GM12891 (cell line): ENCODE data around the gene ADPGK.

Experiments used
- DNase-seq: peaks from one replicate; pipeline ENCODE4 v3.0.0; 2011; ENCODE audit warnings: low spot score; ENCODE audit not compliant: insufficient read length
- FAIRE-seq: peaks from 2 replicates; lab custom pipeline; 2011; peaks lifted over from hg19 to GRCh38; lab: Jason Lieb, UNC
- PAX5 ChIP-seq: IDR thresholded peaks from 2 replicates; pipeline ENCODE4 v1.6.1; 2011; ENCODE audit warnings: low read length, moderate library complexity, mild to moderate bottlenecking; ENCODE audit not compliant: insufficient read depth, severe bottlenecking
- POLR2A ChIP-seq: IDR thresholded peaks from 2 replicates; pipeline ENCODE4 v1.6.1; 2011; ENCODE audit warnings: low read depth, low read length, control low read depth
- POLR2AphosphoS5 ChIP-seq: IDR thresholded peaks from 2 replicates; pipeline ENCODE4 v1.6.1; 2011; ENCODE audit warnings: low read depth, low read length, control low read depth
- POU2F2 ChIP-seq: IDR thresholded peaks from 2 replicates; pipeline ENCODE4 v1.6.1; 2011; ENCODE audit warnings: low read depth, mild to moderate bottlenecking, control low read depth, low read length, moderate library complexity
- SPI1 ChIP-seq: IDR thresholded peaks from 2 replicates; pipeline ENCODE4 v1.6.1; 2011; ENCODE audit warnings: low read depth, low read length, control low read depth
- TAF1 ChIP-seq: IDR thresholded peaks from 2 replicates; pipeline ENCODE4 v1.6.1; 2011; ENCODE audit warnings: low read depth, low read length, control low read depth

The ADPGK gene

GRCh38 chr15:72790302-72790910 lies 6.8 kb upstream of the ADPGK start:
- no peak for FAIRE-seq
- no peak for TF ChIP-seq POU2F2
- no peak for TF ChIP-seq POLR2AphosphoS5
- no peak for TF ChIP-seq TAF1
- TF ChIP-seq SPI1 = no peak
- DNase-seq = no peak

DNA sequence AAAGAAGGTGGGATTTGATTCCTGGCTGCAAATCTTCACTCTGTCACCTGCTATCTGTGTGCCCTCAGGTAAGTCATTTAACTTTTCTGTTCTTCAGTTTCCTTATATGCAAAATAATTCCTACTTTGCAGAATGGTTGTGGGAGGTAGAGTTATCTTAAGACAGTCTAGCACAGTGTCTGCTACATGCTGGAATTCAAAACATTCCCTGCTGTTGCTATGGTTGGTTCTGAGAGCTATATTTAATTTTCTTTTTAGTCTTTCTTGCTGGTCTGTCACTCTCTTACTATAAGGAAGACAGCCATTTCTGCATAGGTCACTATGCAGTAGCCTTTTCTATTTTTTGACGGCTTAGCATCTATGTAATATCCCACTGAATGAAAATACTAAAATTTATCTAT lies 4.0 kb upstream of the ADPGK start:
- FAIRE-seq (no peak), DNase-seq (no peak)
- TF ChIP-seq POLR2A = no peak
- TF ChIP-seq SPI1 = no peak
- no peak for TF ChIP-seq POU2F2

GRCh38 chr15:72786676-72787345 lies 3.3 kb upstream of the ADPGK start:
- FAIRE-seq (no peak), DNase-seq (no peak)
- TF ChIP-seq POU2F2 (no peak), SPI1 (0 out of 2 replicates have a peak, but pooled peaks have one; percentile 13)

- no peak for TF ChIP-seq SPI1
- TF ChIP-seq TAF1 = no peak
- TF ChIP-seq PAX5 = no peak
- no peak for TF ChIP-seq POU2F2
- no peak for TF ChIP-seq POLR2A
- TF ChIP-seq POLR2AphosphoS5 = no peak
- FAIRE-seq (no peak), DNase-seq (no peak)
Measured at GRCh38 chr15:72786242-72786641, 2.7 kb upstream of the ADPGK start.

DNA sequence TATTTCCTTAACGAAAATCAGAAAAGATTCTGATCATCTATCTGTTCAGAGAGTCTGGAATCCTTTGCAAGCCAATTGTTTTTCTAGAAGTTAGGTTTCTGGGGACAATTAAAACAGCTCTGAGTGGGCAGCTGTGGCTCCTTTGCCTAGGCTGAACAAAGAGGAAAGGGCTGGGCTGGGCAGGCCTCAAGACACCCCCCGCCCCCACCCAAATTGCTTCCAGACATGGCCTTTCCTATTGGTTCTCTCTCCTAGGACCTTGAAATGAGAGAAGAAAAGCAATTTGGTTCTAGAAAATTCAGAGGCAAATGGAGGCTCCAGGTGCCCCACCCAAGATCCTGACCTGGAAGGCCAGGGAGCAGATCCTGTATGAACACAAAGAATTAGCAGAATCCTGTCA lies 2.3 kb upstream of the ADPGK start:
- FAIRE-seq = no peak
- TF ChIP-seq TAF1 = no peak
- no peak for TF ChIP-seq POU2F2
- TF ChIP-seq PAX5 = no peak
- no peak for TF ChIP-seq POLR2A
- no peak for DNase-seq

- no peak for FAIRE-seq
- DNase-seq = no peak
- TF ChIP-seq SPI1 = no peak
- TF ChIP-seq POU2F2 = no peak
- no peak for TF ChIP-seq POLR2A
- no peak for TF ChIP-seq TAF1
- TF ChIP-seq PAX5 = no peak
Measured at GRCh38 chr15:72785432-72785831, 1.9 kb upstream of the ADPGK start.

DNA sequence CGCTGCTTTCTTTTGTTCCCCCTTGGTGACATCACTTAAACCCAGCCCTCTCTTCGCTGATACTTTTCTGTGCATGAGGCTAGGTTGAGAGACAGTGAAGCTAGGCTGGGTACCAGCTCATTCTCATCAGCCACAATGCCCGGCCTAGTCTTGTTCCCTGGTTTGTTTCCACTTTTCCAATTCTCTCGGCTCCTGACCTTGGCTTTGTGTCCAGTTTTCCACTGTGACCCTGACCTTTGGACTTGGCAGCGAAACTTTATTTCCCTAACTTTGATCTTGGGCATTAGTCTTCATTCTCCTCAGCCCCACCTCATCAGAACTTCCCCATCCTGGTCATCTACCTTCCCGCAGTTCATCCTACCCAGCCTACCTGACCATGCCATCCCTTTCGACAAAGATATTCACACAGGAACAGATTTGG lies 908 bp upstream of the ADPGK start:
- DNase-seq = no peak
- peak; percentile 55 for FAIRE-seq
- TF ChIP-seq PAX5 (no peak), POLR2A (no peak)

DNA sequence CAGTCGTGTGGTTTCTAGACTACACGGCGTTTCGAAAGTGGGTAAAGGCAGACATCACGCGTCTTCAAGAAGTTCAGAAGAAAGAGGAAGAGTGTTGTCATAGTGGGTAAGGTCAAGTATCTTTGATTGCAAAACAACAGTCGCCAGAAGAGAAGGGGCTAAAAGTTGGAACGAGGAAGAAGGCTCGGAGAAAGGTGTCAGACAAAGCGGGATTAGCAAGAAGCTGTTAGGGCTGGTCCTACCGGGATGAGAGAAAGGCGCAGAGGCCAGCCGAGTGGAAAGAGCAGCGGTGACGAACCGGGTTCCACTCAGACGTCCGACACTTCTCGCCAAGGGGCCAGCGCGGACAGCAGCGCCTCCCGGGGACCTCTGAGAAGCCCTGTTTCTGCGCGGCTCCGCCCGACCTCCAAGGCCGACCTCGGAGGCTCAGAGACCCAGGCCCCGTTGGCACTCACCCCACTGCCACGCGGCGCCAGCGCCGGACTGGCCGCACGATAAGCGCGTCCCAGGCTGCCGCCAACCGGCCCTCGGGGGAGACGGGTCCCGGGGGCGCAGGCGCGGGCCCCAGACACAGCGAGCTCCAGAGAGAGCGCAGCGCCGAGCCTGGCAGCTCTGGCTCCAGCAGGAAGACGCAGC lies 436 bp downstream of the ADPGK start:
- TF ChIP-seq SPI1 = peak; percentile 86
- no peak for TF ChIP-seq TAF1
- peak; percentile 90 for FAIRE-seq

DNA sequence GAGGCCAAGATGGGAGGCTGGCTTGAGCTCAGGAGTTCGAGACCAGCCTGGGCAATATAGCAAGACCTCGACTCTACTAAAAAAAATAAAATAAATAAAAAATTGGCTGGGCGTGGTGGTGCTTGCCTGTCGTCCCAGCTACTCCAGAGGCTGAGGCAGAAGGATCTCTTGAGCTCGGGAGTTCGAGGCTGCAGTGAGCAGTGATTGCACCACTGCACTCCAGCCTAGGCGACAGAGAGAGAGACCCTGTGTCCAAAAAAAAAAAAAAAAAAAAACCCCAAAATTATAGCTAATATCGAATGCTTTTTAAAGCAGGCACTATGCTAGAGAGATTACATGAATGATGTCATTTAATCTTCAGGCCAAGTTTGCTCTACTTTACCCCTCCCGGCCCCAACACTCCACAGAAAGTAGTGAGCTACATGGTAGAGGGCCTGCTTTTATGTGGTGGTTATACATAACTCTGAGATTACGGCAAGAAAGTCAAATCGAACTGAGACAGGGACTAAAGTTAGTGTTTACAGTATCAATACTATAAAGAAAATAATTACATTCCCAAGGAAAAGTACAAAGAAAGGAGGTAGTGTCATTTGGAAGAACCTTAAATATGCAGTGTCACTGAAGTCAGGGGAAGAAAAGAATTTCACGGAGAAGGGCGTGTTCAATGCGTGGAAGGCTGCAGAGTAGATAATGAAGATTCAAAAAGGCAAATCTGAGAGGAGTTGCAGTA lies 1.1 kb downstream of the ADPGK start:
- FAIRE-seq (no peak), DNase-seq (no peak)
- TF ChIP-seq PAX5 = no peak

More for the DNA sequence above, 436 bp downstream of the ADPGK start:
- DNase-seq = peak; percentile 26

GRCh38 chr15:72781631-72782030 lies 1.9 kb downstream of the ADPGK start:
- TF ChIP-seq PAX5 = no peak
- TF ChIP-seq TAF1 = no peak
- TF ChIP-seq POLR2A = no peak
- TF ChIP-seq POU2F2 = no peak
- TF ChIP-seq SPI1 = no peak
- no peak for TF ChIP-seq POLR2AphosphoS5
- FAIRE-seq (no peak), DNase-seq (no peak)
